A204.1 (cell line): Measurements from ENCODE around the gene ADGRL1.
A peak's percentile ranks its signal among the peaks of the same experiment; 100 is the strongest.

ENCODE experiments used
- FAIRE-seq: peaks from 2 replicates; lab custom pipeline; 2012; peaks lifted over from hg19 to GRCh38; lab: Jason Lieb, UNC

Gene ADGRL1

GRCh38 chr19:14138576-14139265, 67.2 kb downstream of the ADGRL1 start:
- no peak for FAIRE-seq

- FAIRE-seq: peak; percentile 98
These were observed 69.3 kb downstream of the ADGRL1 start, which contains the start of gene ASF1B for GRCh38 chr19:14136509-14137281. TSS of gene ASF1B (minus strand) at chr19:14136589. CDS start at chr19:14136456, 133 bp downstream.

GRCh38 chr19:14135985-14136508, 69.9 kb downstream of the ADGRL1 start:
- no peak for FAIRE-seq

GRCh38 chr19:14135355-14135754, 70.6 kb downstream of the ADGRL1 start:
- no peak for FAIRE-seq

GRCh38 chr19:14127929-14128509, 78.0 kb downstream of the ADGRL1 start:
- no peak for FAIRE-seq

GRCh38 chr19:14127176-14127575, 78.8 kb downstream of the ADGRL1 start:
- FAIRE-seq: no peak

- no peak for FAIRE-seq
These were observed 83.0 kb downstream of the ADGRL1 start for GRCh38 chr19:14122924-14123323.

GRCh38 chr19:14120497-14120780, 85.5 kb downstream of the ADGRL1 start:
- no peak for FAIRE-seq

- FAIRE-seq: no peak
These were observed 86.1 kb downstream of the ADGRL1 start for GRCh38 chr19:14119644-14120496.

GRCh38 chr19:14119146-14119545, 86.8 kb downstream of the ADGRL1 start:
- no peak for FAIRE-seq

- FAIRE-seq: no peak
These were observed 87.6 kb downstream of the ADGRL1 start for GRCh38 chr19:14118165-14119051.

- peak; percentile 53 for FAIRE-seq
These were observed 88.3 kb downstream of the ADGRL1 start, which contains the start of gene PRKACA for GRCh38 chr19:14117668-14118164. TSS of gene PRKACA (minus strand) at chr19:14117762. CDS start at chr19:14117547, 215 bp downstream.

- no peak for FAIRE-seq
These were observed 88.9 kb downstream of the ADGRL1 start for GRCh38 chr19:14116918-14117578.

- FAIRE-seq: no peak
These were observed 89.4 kb downstream of the ADGRL1 start for GRCh38 chr19:14116525-14116917.

GRCh38 chr19:14115756-14116155, 90.2 kb downstream of the ADGRL1 start:
- FAIRE-seq: no peak

- FAIRE-seq: no peak
These were observed 91.1 kb downstream of the ADGRL1 start for GRCh38 chr19:14114854-14115253.

- no peak for FAIRE-seq
These were observed 91.5 kb downstream of the ADGRL1 start for GRCh38 chr19:14114439-14114838.

GRCh38 chr19:14113762-14114414, 92.1 kb downstream of the ADGRL1 start:
- no peak for FAIRE-seq

- FAIRE-seq: no peak
These were observed 93.1 kb downstream of the ADGRL1 start for GRCh38 chr19:14112809-14113385.
